Endothelial cell of umbilical vein (primary cell): ENCODE data around the gene ASAH2.

Experiments
- CTCF ChIP-seq, 2 donors: IDR thresholded peaks; 1 replicate in 1 of 2; 2 replicates in 1 of 2; pipeline ENCODE4 v1.5.1; 2011; ENCODE audit warnings: low read length in 2 of 2, mild to moderate bottlenecking in 2 of 2, moderate library complexity in 2 of 2, control low read depth in 1 of 2, inconsistent platforms in 1 of 2, low read depth in 1 of 2; ENCODE audit not compliant: insufficient read depth in 1 of 2; ENCODE audit errors: extremely low read depth in 1 of 2
- GATA2 ChIP-seq: IDR thresholded peaks from 2 replicates; pipeline ENCODE4 v1.7.0; 2011; ENCODE audit warnings: low read depth, mild to moderate bottlenecking, moderate library complexity, mixed read lengths, low read length; ENCODE audit not compliant: insufficient read length, insufficient read depth
- MAX ChIP-seq: IDR thresholded peaks from 2 replicates; pipeline ENCODE4 v1.6.1; 2011; ENCODE audit not compliant: insufficient read depth, insufficient read length
- POLR2A ChIP-seq: IDR thresholded peaks from 2 replicates; pipeline ENCODE4 v1.6.1; 2012; ENCODE audit warnings: low read depth, mild to moderate bottlenecking, control low read depth, low read length
- POLR2AphosphoS5 ChIP-seq: IDR thresholded peaks from 2 replicates; pipeline ENCODE4 v1.6.1; 2012; ENCODE audit warnings: low read depth, mild to moderate bottlenecking, control low read depth, low read length, moderate library complexity; ENCODE audit not compliant: insufficient read depth

GRCh38 chr10:50299948-50300669 lies 48.8 kb upstream of the ASAH2 start:
- TF ChIP-seq POLR2AphosphoS5 (no peak), CTCF (IDR thresholded peaks at IDR 0.05; ENCODE audit: extremely low read depth in 1 of 2, insufficient read depth in 1 of 2, low read depth in 1 of 2, low read length in 2 of 2) (no peak), POLR2A (no peak), MAX (no peak), GATA2 (no peak)
